GM12801 (cell line): ENCODE measurements around the gene FMNL3.

Experiments used
- CTCF ChIP-seq: IDR thresholded peaks from one replicate; pipeline ENCODE4 v1.5.1; 2011; ENCODE audit warnings: control low read depth; ENCODE audit not compliant: insufficient read length; ENCODE audit errors: extremely low read depth

The FMNL3 gene

GRCh38 chr12:49675137-49675536 is 32.1 kb downstream of the FMNL3 start:
- no peak for TF ChIP-seq CTCF

- no peak for TF ChIP-seq CTCF
Measured at GRCh38 chr12:49674318-49674981, 32.8 kb downstream of the FMNL3 start.

GRCh38 chr12:49673446-49674317 is 33.5 kb downstream of the FMNL3 start:
- TF ChIP-seq CTCF: no peak

GRCh38 chr12:49672301-49673217 is 34.6 kb downstream of the FMNL3 start:
- no peak for TF ChIP-seq CTCF

GRCh38 chr12:49671031-49671765 is 36.0 kb downstream of the FMNL3 start:
- no peak for TF ChIP-seq CTCF

GRCh38 chr12:49669796-49670195 is 37.4 kb downstream of the FMNL3 start:
- no peak for TF ChIP-seq CTCF
